HG02840 (cell line): ENCODE results near the gene SLC22A31.
"Not testable (repeated sequence)": the region's sequence is repeated elsewhere in the genome, so short reads cannot be mapped to it uniquely, and the experiment has no call there.

Experiments used
- ATAC-seq: cut with Tn5 transposase; IDR thresholded peaks from one replicate; pipeline ENCODE4 v1.9.1; 2021; ENCODE audit warnings: mild to moderate bottlenecking, moderate library complexity, moderate number of reproducible peaks; ENCODE audit not compliant: unreplicated experiment, low FRiP score

The SLC22A31 gene

GRCh38 chr16:89194340-89195311, 5.7 kb downstream of the SLC22A31 start:
- no peak for ATAC-seq

GRCh38 chr16:89193576-89194293, 6.6 kb downstream of the SLC22A31 start:
- ATAC-seq = no peak

- no peak for ATAC-seq
Measured at GRCh38 chr16:89192956-89193575, 7.3 kb downstream of the SLC22A31 start.

- not testable (repeated sequence) for ATAC-seq
Measured at GRCh38 chr16:89192186-89192955, 8.0 kb downstream of the SLC22A31 start.

DNA sequence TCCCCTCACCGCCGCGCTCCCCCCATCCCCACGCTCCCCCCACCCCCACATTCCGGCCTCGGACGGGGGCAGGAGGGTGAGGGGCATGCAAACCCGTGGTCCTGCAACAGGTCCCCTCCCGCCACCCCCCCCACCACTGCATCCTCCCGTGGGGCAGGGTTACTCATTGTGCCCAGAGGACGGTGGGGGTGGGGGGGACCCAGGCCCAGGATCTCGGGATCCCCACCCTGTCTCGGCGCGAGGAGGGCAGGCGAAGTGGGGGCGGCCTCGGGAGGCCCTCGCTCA, 8.5 kb downstream of the SLC22A31 start:
- ATAC-seq = no peak

DNA sequence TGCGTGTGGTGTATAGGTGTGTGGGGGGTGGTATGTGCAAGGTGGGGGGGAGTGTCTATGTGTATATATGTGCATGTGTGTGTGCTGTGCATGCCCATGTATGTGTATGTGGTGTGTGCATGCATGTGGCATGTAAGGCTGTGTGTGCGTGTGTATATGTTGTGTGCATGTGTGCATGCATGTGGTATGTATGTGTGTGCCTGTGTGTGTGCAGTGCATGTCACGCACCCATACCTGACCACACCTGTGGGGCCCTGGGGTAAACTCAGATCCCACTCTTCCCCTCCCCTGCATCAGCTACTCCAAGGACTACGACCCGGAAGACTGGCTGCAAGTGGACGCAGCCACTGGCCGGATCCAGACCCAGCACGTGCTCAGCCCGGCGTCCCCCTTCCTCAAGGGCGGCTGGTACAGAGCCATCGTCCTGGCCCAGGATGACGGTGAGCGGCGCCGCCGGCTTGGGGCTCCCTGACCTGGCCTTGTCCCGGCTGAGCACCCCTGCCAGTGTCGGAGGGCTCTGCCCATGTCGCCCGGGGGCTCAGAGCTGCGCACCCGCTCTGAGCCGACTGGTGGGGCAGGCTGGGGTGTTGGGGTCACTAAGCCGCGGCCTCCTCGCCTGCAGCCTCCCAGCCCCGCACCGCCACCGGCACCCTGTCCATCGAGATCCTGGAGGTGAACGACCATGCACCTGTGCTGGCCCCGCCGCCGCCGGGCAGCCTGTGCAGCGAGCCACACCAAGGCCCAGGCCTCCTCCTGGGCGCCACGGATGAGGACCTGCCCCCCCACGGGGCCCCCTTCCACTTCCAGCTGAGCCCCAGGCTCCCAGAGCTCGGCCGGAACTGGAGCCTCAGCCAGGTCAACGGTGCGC, 9.1 kb downstream of the SLC22A31 start:
- ATAC-seq = no peak

DNA sequence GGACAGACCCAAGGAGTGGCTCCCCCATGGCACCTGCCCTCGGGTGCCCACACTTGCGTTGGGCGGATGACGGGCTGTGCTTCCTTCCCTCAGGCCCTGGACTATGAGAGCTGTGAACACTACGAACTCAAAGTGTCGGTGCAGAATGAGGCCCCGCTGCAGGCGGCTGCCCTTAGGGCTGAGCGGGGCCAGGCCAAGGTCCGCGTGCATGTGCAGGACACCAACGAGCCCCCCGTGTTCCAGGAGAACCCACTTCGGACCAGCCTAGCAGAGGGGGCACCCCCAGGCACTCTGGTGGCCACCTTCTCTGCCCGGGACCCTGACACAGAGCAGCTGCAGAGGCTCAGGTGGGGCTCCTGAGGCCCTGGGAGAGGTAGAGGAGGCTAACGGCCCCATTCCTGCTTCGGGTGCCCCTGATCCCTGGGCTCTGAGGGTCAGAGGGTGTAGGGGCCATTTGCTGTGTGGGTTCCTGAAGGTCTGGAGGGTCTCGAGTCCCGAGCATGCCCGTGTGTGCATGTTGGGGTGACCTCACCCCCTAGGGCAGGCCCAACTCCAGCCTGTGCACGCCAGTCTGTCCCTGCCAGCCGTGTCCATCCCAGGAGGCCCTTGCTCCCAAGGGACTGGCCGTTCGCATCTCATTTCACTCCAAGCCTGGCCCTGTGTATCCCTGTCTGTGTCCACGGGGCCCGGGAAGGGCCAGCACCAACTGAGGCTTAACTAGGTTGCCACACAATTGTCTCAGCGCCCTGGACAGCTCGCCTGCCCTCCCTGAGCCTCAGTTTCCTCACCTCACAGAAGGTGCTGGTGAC, 10.0 kb downstream of the SLC22A31 start:
- no peak for ATAC-seq

DNA sequence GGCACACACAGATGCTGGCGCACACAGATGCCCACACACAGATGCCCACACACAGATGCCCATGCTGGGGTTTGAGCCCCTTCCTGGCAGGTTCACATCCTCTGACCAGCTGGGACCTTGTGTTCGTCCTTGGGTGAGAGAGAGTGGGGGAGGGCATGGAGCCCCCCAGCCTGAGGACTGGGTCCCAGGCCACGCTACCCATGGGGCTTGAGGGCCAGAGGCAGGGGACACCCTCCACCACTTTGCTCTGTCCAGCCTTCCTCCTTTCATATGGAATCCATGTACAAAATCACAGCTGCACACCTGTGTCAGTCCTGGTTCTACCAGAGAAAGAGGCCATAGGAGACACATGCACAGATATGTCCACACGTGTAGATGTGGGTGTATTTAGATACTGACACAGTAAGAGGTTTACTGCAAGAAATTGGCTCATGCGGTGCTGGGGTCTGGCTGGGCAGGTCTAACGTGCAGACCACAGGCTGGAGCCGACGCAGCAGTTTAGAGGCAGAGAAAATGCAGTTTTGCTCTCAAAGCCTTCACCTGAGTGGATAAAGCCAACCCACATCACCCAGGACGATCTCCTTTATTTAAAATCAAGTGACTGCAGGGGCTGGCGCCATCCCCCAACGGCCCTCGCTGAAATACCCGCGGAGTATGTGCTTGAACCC, 10.8 kb downstream of the SLC22A31 start:
- no peak for ATAC-seq

GRCh38 chr16:89188471-89189357, 11.6 kb downstream of the SLC22A31 start:
- not testable (repeated sequence) for ATAC-seq

DNA sequence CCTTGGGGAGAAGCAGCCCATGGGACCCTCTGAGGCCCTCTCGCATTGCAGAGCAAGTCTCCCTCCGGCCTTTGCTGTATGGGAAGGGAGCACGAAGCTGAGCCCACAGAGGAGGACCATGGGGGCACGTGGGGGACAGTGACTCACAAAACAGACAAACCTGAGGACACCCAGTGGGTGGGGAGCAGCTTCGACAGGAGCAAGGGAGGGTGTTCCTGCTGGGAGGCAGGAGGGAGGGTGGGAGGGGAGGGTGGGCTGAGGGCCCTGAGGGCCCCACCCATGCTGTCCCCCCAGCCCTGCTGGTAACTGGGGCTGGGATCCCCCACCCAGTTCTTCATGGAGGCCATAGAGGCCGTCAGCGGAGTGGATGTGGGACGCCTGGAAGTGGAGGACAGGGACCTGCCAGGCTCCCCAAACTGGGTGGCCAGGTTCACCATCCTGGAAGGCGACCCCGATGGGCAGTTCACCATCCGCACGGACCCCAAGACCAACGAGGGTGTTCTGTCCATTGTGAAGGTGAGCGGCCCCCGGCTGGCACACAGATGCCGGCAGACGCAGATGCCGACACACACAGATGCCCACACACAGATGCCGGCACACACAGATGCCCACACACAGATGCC, 12.5 kb downstream of the SLC22A31 start:
- no peak for ATAC-seq

- ATAC-seq = no peak
Measured at GRCh38 chr16:89187032-89187769, 13.1 kb downstream of the SLC22A31 start.

DNA sequence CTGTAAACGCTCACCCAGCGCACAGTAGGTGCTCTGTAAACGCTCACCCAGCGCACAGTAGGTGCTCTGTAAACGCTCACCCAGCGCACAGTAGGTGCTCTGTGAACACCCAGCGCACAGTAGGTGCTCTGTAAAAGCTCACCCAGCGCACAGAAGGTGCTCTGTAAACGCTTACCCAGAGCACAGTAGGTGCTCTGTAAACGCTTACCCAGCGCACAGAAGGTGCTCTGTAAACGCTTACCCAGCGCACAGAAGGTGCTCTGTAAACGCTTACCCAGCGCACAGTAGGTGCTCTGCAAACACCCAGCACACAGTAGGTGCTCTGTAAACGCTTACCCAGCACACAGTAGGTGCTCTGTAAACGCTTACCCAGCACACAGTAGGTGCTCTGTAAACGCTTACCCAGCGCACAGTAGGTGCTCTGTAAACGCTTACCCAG, 13.7 kb downstream of the SLC22A31 start:
- ATAC-seq = not testable (repeated sequence)

DNA sequence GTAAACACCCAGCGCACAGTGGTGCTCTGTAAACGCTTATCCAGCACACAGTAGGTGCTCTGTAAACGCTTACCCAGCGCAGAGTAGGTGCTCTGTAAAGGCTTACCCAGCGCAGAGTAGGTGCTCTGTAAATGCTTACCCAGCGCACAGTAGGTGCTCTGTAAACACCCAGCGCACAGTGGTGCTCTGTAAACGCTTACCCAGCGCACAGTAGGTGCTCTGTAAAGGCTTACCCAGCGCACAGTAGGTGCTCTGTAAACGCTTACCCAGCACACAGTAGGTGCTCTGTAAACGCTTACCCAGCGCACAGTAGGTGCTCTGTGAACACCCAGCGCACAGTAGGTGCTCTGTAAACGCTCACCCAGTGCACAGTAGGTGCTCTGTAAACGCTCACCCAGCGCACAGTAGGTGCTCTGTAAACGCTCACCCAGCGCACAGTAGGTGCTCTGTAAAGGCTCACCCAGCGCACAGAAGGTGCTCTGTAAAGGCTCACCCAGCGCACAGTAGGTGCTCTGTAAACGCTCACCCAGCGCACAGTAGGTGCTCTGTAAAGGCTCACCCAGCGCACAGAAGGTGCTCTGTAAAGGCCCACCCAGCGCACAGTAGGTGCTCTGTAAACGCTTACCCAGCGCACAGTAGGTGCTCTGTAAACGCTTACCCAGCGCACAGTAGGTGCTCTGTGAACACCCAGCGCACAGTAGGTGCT, 14.3 kb downstream of the SLC22A31 start:
- not testable (repeated sequence) for ATAC-seq

DNA sequence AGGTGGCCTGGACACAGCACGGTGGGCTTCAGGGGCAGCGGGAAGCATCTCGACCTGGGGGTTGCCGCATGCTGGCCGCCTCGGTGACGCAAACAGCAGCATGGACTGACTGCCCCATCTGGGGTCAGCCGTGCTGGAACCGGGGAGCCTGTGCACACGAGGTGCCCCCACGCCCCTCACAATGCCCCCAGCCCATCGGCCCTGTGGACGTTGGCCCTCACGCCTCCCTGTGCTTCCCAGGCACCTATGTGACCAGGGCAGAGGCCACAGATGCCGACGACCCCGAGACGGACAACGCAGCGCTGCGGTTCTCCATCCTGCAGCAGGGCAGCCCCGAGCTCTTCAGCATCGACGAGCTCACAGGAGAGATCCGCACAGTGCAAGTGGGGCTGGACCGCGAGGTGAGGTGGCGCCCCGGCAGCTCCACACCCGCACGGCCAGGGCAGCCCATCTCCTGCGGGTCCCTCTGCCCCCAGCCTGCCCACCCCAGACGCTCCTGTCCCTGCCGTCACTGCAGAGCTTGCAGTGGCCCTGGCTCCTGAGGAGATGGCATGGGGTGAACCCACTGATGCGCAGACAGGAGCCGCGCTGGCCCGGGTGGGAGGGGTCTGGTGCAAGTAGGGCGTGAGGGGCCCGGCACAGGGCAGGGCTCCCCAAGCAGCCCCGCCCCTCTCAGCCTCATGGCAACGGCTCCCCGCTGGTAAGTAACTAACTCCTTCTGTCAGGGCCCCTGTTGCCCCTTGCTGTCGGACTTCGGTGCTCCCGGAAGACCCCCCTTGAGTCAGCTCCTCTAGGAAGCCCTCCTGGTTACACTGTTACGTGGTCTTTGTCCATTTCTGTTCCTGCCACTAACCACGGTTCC, 15.2 kb downstream of the SLC22A31 start:
- no peak for ATAC-seq

DNA sequence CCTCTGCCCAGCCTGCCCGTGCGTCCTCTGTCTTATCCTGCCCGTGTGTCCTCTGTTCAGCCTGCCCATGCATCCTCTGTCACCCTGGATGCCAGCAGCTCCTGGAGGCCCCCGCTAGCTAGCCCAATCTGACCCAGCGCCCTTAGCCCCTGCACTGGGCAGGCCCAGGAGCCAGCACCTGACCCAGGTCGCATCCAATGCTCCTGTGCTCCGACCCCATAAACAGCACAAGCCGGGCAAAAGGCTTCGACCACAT, 15.7 kb downstream of the SLC22A31 start:
- ATAC-seq = no peak
